Activated T-cell treated with anti-CD3 and anti-CD28 coated beads, Interleukin-2, amount 50 U/mL, for 1 hour (primary cell): ENCODE measurements around the gene BRD4.

ENCODE experiments used
- DNase-seq: peaks from one replicate; pipeline ENCODE4 v3.0.0-alpha.2; 2020

The BRD4 gene

GRCh38 chr19:15247107-15248014 is 85.0 kb downstream of the BRD4 start:
- DNase-seq = no peak

GRCh38 chr19:15246198-15246481 is 86.2 kb downstream of the BRD4 start:
- no peak for DNase-seq

- no peak for DNase-seq
Observed at GRCh38 chr19:15245370-15246197, 86.8 kb downstream of the BRD4 start.

GRCh38 chr19:15244808-15245207 is 87.5 kb downstream of the BRD4 start:
- no peak for DNase-seq

- no peak for DNase-seq
Observed at GRCh38 chr19:15244106-15244803, 88.1 kb downstream of the BRD4 start.

- DNase-seq = no peak
Observed at GRCh38 chr19:15243236-15243957, 88.9 kb downstream of the BRD4 start.

GRCh38 chr19:15241259-15241910 is 91.0 kb downstream of the BRD4 start:
- no peak for DNase-seq

GRCh38 chr19:15240515-15240914 is 91.8 kb downstream of the BRD4 start:
- no peak for DNase-seq

GRCh38 chr19:15239337-15239949 is 92.9 kb downstream of the BRD4 start:
- DNase-seq = no peak

GRCh38 chr19:15238639-15239155 is 93.6 kb downstream of the BRD4 start:
- DNase-seq = no peak

GRCh38 chr19:15237759-15238638 is 94.3 kb downstream of the BRD4 start:
- DNase-seq = no peak

GRCh38 chr19:15236886-15237285 is 95.5 kb downstream of the BRD4 start:
- DNase-seq = no peak

GRCh38 chr19:15235781-15236180 is 96.6 kb downstream of the BRD4 start:
- no peak for DNase-seq

GRCh38 chr19:15234431-15235130 is 97.8 kb downstream of the BRD4 start:
- DNase-seq = no peak

- DNase-seq = no peak
Observed at GRCh38 chr19:15231271-15231670, 101.1 kb downstream of the BRD4 start.

- DNase-seq = no peak
Observed at GRCh38 chr19:15227261-15227660, 105.1 kb downstream of the BRD4 start.

- no peak for DNase-seq
Observed at GRCh38 chr19:15225760-15226159, 106.6 kb downstream of the BRD4 start.

GRCh38 chr19:15223649-15224361 is 108.5 kb downstream of the BRD4 start:
- DNase-seq = no peak
